Upper lobe of left lung (tissue), 4 donors: ENCODE data around the gene GTF2IRD2.
"Not testable (repeated sequence)": the region's sequence is repeated elsewhere in the genome, so short reads cannot be mapped to it uniquely, and the experiment has no call there.

Experiments
- POLR2A ChIP-seq, 4 donors: fragments of 450-650 bp; IDR thresholded peaks; one replicate each; pipeline ENCODE4 v1.5.1; 2016 to 2017; ENCODE audit warnings: antibody characterized with exemption in 4 of 4, mild to moderate bottlenecking in 2 of 4
- TF ChIP-seq, protein P1 (sequence below), 6 experiments: fragments of 450-650 bp in 4 of 6; fragments of 200-600 bp in 2 of 6; sonication (generic) in 2 of 6; IDR thresholded peaks; one replicate each; pipeline ENCODE4 v1.5.1; 2016 to 2019; ENCODE audit warnings: antibody characterized with exemption in 6 of 6

DNA sequence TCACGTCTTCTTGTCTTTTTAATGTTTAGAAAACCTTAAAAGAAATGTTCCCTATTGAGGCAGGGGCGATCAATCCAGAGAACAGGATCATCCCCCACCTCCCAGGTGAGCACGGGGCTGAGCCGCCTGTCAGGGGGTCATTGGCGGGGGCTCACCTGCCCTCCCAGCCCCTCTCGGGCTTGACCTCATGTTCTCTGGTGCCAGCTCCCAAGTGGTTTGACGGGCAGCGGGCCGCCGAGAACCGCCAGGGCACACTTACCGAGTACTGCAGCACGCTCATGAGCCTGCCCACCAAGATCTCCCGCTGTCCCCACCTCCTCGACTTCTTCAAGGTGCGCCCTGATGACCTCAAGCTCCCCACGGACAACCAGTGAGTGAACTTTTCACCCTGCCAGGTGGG is 72.4 kb downstream of the GTF2IRD2 start:
- TF ChIP-seq, protein P1, sequence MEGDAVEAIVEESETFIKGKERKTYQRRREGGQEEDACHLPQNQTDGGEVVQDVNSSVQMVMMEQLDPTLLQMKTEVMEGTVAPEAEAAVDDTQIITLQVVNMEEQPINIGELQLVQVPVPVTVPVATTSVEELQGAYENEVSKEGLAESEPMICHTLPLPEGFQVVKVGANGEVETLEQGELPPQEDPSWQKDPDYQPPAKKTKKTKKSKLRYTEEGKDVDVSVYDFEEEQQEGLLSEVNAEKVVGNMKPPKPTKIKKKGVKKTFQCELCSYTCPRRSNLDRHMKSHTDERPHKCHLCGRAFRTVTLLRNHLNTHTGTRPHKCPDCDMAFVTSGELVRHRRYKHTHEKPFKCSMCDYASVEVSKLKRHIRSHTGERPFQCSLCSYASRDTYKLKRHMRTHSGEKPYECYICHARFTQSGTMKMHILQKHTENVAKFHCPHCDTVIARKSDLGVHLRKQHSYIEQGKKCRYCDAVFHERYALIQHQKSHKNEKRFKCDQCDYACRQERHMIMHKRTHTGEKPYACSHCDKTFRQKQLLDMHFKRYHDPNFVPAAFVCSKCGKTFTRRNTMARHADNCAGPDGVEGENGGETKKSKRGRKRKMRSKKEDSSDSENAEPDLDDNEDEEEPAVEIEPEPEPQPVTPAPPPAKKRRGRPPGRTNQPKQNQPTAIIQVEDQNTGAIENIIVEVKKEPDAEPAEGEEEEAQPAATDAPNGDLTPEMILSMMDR (IDR thresholded peaks at IDR 0.05), result not testable (repeated sequence)
- not testable (repeated sequence) for TF ChIP-seq POLR2A (IDR thresholded peaks at IDR 0.05)
